Measurements from ENCODE around the gene CORO6.

CORO6 gene

DNA sequence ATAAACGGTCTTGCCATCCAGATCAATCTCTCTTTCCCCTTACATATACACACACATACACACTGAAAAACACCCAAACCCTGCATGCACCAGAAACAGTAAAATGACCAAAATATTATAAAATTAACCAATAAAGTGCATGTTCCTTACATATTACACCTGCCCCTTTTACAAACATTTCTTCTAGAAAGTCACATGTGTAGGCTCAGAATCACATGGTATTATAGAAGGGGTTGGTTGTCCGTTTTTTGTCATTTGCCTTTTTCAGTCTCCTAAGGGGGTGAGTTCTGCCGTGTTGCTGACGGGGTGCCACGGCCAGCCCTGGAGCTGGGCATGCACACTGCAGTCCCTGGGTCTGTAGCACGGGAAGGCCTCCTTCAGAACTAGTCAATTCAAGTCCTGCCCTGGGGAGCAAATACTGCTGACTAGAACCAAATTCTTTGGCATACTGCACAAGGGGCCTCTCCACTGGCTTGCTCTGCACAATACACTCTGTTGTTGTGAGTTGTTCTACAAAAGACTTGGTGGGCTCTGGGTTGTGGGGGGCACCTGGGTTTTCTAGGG lies 8.0 kb upstream of the CORO6 start:
- DNase-seq (ENCODE audit: low spot score), result no peak

DNA sequence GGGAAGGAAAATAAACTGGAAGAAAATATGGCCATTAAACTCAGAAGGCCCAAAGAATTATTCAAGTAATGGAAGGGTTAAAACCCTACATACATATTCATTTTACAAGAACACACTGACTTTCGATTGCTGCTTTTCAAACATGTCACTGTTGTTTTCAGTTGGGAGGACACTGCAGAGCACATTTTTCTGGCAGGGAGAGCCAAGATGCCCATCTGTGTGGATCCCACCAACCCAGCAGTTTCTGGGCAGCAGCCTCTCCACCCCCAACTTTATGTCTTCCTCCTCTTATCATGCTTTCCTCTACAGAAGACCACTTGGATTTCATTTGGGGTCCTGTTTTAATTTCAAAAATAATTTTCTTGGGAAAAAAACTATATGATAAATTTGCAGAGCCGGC lies 7.1 kb upstream of the CORO6 start:
- DNase-seq (ENCODE audit: low spot score), result no peak

DNA sequence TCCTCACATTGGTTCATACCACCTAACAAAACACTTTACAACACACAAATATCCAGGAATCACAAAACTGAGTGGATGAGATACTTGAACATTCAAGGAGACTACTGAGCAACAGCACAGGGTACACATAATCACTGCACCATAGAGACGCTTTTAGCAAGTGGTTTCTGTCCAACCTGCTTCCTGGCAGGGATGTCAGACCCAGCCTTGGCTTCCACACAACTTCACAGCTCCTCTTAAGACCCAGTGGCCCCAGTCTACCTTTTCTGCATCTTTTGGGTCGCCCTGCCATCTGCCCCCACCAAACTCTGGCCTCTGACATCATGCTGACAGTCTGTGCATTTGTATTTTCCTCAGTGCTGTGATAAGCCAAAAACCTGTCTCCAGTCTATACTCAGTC lies 5.9 kb upstream of the CORO6 start:
- no peak for DNase-seq (ENCODE audit: low spot score)

DNA sequence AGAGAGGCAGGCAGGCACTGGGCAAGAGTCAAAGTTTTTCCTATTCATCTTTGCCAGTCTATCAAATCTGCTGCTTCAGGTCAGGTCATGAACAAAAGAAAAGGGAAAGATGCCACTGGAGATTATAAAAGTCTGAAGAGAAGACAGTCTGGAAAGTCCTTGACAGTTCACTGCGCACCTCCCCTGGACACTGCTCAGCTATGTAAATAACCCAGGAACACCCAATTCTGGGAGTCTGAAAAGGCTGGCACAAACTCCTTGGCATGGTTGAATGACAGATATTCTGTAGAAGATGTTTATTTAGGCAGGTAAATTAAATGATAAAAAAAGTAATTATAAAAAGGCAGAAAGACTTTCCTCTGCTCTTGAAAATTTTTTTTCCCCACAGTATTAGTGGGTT lies 5.2 kb upstream of the CORO6 start:
- DNase-seq (ENCODE audit: low spot score), result no peak

DNA sequence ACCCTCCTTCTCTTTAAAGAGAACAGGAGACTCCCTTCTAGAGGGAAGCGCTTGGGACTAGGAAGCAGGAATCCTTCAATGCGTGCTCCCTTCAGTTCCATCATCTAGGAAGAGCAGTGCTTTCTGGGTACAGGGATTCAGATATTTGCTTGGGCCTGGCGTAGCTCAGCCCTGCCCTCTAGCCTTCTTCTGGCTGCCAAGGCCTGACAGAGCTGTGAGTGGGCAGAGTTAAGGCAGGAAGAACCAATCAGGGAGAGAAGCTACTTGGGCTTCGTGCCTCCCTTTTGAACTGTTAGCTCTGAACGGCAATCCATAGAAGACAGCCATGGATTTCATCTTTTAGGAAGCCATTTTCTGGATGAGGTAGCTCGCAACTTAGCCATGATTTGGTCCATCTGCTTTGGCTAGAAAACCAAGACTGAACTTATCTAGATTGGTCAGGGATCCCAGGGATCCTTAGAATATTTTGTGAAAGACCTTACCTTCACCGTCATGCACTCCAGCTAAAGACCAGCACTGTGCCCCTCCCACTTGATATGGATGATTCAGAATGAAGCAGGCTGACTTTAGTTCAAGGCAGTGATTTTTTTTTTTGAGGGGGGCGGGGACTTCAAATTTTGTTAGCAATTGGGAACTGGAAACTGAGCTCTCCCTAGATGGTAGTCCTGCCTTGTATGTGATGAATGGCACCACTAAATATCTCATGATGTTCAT lies 2.5 kb upstream of the CORO6 start:
- peak; percentile 37 for DNase-seq (ENCODE audit: low spot score)

DNA sequence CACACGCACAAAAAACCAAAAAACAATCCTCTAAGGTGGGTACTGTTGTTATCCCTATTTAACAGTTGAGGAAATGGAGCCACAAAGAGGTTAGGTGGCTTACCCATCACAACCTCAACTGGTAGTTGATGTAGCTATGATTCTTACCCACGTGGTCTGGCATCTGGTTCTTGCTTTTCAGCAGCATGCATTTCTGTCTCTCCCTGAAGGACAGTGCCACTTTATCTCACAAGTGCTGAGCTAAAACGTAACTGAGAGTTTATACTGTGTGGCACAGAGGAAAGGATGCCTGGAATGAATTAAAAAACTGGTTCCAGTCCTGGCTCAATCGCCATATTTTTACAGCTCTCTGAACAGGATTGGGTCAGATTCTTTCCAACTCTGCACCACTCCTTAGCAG lies 1.9 kb upstream of the CORO6 start:
- no peak for DNase-seq (ENCODE audit: low spot score)

DNA sequence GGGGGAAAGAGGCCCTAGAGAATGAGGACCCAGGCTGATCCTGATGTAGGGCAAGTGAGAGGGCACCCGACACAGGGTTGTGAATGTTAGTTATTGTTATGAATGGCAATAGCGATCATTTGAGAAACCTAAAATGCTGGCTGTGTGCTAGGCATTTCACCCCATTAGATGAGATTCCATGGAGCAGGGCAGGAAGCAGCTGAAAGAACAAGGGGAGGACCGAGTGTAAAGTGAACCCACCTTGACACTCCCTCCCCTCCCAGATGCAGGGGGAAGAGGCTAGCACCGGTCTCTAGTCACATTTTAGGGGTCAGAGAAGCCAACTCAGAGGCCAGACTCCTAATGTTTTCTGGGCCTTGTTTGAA lies 553 bp upstream of the CORO6 start:
- no peak for DNase-seq (ENCODE audit: low spot score)

DNA sequence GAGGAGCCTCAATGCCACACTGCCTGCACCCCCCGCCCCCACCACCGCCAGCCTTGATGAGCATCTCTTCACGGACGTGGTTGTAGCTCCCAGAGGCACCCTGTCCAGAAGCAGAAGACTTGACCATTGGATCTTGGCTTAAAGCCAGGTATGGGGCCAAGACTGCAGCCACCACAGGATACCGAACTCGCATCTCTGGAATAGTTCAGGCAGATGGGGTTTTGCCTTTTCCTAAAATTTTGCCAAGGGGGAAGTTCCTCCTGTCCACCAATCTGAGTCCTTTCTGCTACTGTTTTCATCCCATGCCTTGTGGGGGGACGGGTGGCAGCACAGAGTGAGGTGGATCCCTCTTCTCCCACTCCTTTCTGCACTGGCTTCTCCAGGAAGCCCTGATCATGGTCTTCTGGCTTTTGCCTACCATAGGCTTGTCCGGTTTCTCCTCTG lies 939 bp downstream of the CORO6 start:
- DNase-seq (ENCODE audit: low spot score), result peak; percentile 51

DNA sequence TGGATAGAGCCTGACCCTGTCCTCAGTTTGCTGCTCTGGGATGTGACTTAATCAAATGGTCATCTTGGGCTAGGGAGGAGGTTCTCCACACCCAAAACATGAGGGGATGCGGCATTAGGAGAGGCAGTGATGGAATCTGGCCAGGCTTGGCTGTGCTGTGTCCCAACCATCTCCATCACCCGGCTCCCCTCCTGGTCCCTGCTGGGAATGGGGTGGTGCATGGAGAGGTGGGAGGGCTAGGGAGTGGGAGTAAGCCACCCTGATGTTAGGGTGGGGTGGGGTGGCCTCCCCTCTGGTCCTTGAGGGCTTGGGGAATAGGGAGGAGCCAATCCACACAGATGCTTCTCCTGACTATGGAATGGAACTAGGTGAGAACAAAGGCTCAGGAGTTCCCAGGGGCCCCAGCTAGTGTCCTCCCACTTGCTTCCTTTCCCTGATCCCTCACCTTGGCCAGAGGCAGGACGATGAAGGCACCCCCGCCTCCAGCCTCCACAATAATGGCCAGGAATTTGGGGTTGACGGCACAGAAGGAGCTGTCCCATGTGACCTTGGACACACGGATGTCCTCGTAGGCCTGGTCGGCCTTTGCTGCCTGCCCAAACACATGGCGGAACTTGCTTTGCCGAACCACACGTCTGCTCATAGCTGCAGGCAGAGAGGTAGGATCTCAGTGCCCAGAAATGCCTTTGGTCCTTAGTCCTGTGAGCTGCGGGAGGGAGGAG lies 1.8 kb downstream of the CORO6 start:
- DNase-seq (ENCODE audit: low spot score), result no peak

DNA sequence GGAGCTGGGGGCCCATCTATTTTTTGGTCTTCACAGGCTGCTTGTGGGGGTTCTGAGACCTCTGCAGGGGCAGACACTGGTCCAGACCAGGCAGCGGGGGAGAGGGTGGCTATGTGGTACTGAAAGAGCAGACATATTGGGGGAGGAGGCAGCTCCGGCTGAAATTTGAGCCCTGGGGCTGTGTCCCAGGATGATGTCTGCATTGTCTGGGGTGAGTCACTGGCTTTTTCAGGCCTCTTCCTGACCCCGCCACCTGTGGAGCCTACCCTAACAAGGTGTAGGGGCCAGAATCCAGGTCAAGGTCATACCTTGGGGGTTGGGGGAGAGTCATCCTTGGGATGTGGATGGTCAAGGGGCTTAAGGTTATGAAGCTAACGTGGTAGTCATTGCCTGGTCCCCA lies 2.4 kb downstream of the CORO6 start:
- DNase-seq (ENCODE audit: low spot score), result peak; percentile 58

DNA sequence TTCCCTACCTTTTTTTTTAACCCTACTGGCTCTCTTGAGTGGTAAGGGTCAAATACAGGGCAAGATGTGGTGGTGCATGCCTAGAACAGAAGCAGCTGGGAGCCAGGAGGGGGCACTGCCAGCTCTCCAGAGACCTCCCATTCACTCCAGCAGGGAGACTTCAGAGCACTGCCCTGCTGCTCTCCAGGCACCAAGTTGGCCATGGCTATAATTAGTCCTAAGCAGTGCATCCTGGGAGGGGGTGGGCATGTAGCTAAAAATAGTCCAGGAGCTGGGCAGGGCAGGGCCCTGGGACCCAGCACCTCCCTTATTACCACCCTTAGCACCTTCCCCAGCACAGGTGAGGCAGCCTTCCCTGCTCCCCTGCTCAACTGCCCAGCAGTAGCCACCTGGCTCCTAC lies 3.5 kb downstream of the CORO6 start:
- peak; percentile 58 for DNase-seq (ENCODE audit: low spot score)

DNA sequence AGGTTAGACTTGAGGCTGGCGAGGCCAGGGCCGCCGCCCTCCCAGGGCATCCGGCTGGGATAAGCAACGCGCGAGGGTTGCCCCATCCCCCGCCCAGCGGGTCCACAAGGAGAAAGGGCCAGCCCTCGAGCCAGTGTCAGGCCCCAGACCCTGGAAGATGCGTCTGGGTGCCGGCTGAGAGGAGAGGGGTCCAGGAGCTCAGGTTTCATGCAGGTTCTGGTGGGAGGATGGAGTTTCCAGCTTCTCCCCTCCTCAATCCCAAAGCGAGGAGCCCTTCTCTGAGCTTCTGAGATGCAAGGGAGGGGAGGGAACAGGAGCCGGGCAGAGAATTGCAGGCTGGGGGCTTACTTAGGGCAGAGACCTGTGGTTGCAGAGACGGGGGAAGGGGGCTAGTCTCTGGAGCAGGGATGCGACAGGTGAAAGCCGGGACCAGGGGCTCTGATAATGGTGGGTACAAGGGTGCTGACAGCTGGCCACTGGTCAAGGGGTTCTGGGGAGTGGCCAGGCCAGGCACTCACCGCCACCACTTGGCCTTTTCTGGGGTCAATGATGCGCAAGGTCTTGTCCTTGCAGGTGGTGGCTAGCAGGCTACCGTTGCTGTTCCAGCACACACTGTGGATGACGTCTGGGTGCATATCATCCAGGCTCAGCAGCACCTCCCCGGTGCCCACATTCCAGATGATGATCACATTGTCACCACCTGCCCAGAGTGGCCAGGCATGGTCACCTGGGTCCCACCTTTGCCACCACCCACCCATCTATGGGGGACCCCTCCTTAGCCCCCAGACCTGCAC lies 4.2 kb downstream of the CORO6 start:
- no peak for DNase-seq (ENCODE audit: low spot score)

DNA sequence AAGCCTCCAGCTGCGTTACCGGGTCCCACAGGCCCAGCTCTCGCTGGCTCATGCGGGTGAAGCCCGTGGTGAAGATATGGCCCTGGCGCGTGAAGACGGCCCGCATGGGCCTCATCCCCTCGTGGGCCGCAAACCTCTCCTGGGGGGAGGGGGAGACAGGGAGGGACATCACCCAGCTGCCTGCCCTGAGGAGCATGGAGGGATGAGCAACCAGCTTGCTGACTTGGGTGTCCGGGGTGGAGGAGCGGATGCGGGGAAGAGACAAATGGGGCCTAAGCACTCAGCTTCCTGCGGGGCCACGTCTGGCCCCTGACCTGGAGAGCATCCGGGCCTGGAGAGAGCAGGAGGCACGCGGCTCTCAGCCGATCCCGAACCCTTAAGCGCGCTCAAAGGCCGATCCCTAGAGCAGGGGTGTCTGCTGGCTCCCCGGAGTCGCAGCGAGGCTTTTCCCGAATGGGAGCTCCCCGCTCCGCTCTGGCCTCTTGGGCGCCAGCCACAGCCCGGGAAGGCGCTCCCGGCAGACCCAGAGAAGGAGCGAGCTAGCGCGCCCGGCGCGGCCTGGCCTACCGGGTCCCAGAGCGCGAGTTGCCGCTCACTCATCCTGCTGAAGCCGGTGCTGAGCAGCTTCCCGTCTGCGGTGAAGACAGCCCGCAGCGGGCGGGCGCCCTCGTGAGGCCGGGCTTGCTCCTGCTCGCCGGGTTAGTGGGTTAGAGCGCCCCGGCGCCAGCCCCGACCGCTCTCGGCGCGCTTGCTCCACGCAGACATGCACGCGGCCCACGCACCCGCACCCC lies 5.0 kb downstream of the CORO6 start:
- DNase-seq (ENCODE audit: low spot score), result peak; percentile 77

DNA sequence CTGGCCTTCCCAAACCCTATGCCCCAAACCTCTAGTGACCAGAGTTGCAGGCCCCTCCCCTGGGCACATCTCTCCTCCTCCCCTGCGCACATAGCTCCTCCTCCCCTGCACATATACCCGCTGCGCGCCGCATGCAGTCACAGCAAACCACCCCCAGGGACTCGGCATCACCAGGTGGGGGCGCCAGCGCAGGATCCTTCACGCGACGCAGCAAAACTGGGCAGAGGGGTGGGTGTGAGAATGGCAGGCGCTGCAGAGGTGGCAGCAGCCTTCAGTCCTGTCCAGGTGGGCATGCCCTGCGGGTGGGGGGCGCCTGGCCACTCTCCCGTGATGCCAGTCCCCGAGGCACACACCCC lies 5.6 kb downstream of the CORO6 start:
- peak; percentile 70 for DNase-seq (ENCODE audit: low spot score)

DNA sequence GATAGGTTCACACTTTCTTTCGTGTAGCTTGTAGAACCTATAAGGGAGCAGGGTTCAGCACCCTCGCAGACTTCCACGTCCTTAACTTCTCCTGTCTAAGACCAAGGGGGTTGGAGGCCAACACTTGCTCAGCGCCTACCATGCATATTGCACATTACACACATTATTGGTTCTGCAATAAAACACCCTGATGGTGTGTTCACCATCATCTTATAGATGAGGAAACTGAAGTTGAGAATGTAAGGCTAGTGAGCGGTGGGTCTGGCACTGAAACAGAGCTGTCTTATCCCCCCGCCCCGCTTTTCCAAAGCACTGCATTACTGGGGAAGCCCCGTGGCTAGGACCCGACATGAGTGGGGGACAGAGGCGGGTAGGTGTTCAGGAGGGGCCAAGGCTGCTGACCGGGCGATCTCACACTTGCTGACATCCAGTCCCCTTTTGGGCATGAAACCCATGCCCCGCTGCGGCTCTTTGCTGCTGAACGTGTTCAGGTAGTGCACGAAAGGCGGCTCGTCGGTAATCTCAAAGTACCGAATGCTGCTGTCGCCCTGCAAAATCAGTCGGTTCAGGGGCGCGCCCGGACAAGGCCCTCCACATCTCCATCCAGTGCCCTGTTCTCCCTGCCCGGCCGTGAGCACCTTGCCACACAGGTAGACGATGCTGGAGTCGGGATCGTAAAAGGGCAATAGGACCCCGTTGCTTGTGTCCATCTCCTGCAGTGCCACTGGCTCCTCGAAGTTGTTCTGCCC lies 6.2 kb downstream of the CORO6 start:
- DNase-seq (ENCODE audit: low spot score), result no peak

DNA sequence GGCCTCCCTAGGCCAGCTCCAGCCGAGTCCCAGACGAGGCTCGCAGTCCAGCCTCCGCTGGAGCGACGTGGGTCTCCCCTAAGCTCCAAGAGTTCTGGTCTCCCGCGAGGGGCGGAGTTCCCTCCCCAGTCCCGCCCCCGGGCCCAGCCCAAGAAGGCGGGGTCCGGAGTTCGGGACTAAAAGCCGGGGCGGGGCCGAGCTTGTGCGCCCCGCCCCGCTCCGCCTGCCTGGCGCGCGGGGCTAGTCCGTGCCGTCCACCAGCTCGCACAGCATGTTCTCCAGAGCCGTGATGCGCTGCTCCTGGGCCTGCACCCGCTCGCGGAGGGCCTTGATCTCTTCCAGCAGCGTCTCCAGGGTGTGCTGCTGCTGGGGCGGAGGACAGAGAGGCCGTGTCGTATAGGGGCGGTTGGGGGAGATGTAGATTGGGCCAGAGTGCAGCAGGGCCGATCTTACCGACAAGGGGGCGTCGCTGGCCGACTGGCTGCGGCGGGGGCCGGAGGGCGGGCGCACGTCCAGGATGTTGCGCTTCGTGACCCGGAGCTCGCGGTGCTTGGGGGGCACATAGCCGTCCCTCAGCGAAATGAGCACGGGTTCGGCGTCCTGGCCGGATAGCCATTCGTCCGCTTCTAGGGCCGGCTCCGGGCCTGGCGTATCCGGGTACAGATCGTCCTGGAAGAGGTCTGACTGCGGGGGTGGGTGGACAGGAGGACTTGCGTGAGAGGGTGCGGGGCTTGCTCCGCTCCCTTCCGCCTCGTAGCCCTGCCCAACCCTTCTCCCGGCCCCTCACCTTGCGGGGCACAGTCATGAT lies 7.0 kb downstream of the CORO6 start:
- DNase-seq (ENCODE audit: low spot score), result peak; percentile 36

DNA sequence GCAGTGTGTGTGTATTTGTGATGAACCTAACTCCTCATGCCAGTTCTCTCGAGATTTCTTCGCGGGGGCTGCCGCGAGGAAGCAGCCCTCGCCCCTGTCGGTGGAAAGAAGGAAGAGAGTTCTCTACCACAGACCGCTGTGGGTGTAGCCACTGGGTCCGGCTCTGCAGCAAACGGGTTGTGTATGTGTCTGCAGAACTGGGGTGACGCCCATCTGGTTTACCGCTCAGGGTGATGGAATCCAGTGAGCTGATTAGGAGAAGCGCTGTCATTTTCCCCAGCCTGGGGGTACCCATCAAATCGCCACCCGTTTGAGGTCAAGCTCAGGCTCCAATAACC lies 7.7 kb downstream of the CORO6 start:
- DNase-seq (ENCODE audit: low spot score), result no peak

DNA sequence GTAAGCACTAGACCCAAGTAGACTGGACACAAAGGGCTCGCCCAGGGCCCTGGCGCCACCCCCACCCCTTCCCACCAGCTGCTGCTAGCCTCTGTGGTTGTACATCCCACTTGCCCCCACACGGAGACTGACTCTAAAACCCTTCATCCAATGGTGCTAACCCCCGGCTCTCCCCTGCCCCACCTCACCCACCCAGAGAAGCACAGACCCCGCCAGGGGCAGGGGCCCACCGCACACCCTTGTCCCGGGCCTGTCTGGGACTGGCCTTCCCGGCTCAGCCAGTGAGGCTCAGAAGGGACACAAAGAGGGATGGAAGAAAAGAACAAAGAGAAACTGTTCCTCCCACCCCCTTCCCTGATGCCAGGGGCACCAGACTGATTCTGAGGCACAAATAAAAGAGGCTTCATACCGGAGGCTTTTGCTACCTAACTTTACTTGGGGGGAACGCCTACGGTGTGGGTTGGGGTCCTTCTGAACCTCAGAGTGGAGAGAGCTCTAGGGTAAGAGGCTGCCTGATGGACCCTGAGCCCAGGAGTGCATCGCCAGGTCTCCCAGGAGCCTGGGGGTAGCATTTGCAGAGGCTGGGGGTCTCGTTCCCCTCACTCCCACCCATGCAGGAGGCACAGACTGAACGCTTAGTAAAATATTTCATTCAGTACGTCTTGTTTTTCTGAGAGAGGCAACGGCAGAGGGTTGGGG lies 8.2 kb downstream of the CORO6 start:
- no peak for DNase-seq (ENCODE audit: low spot score)

DNA sequence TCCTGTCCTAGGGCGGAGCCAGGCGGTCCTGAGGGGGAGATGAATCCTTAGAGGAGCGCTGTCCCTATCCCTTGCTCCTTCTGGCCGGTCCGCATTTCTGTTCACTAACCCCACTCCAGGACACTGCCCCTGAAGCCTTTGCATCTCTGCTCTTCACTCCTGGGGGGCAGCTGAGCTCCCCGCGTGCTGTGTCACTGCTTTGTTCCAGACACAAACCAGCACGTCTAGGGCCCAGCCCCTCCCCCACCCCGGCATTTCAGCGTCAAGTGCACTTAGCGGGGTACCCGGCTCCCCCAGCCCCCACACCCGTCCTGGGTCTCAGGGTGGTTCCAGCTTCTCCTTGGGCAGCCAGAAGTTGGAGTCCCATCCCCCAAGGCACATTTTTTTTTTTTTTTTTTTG lies 8.9 kb downstream of the CORO6 start:
- no peak for DNase-seq (ENCODE audit: low spot score)

DNA sequence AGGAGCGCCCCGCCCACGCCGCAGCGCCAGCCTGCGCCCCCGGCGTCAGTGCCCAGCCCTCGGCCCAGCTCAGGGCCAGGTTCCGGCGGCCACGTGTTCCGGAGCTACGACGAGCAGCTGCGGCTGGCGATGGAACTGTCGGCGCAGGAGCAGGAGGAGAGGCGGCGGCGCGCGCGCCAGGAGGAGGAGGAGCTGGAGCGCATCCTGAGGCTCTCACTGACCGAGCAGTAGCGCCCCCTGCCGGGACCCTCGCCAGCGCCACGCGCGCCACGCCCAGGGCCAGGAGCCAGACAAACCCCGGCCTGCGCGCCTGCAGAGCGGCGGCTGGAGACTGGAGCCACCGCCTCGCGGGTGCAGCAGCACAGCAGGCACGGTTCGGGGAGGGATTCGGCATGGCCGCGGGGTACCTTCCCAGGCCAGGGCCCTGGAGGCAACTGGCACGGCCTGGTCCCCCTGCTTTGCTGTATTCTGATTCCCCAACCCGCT lies 9.3 kb downstream of the CORO6 start:
- no peak for DNase-seq (ENCODE audit: low spot score)

Measured in SW480 (cell line).